22Rv1 (cell line): ENCODE measurements around the gene ZNF98.

Source experiments
- CTCF ChIP-seq: fragments of 450-650 bp; IDR thresholded peaks from 2 replicates; pipeline ENCODE4 v1.5.1; 2017; ENCODE audit warnings: mild to moderate bottlenecking
- ZFX ChIP-seq: fragments of 450-650 bp; IDR thresholded peaks from 2 replicates; pipeline ENCODE4 v1.6.1; 2017; ENCODE audit warnings: antibody characterized with exemption, borderline replicate concordance

GRCh38 chr19:22427547-22427946 is 5.4 kb upstream of the ZNF98 start:
- no peak for TF ChIP-seq CTCF
- no peak for TF ChIP-seq ZFX
